Upper lobe of right lung (tissue), 1 donor: Measurements from ENCODE around the gene KAT7. TPM values are rescaled to one million over a fixed set of nuclear protein-coding genes. Genes with fewer than 3 reads are reported as not detected.
"Not testable (repeated sequence)": the region's sequence is repeated elsewhere in the genome, so short reads cannot be mapped to it uniquely, and the experiment has no call there.

Source experiments
- ATAC-seq: fragments of 200-7000 bp; cut with Tn5 transposase; one replicate; pipeline ENCODE4 v1.9.1; 2020; ENCODE audit warnings: mild to moderate bottlenecking, moderate library complexity
- DNase-seq: peaks from one replicate; pipeline ENCODE4 v3.0.0-alpha.2; 2020
- H3K27ac ChIP-seq: fragments of 200-600 bp; one replicate; pipeline ENCODE4 v1.8.0; 2022
- H3K27me3 ChIP-seq: fragments of 200-600 bp; one replicate; pipeline ENCODE4 v1.8.0; 2022; ENCODE audit warnings: mild to moderate bottlenecking
- H3K36me3 ChIP-seq: fragments of 200-600 bp; one replicate; pipeline ENCODE4 v1.8.0; 2022
- H3K4me1 ChIP-seq: fragments of 200-600 bp; one replicate; pipeline ENCODE4 v1.8.0; 2022
- H3K4me3 ChIP-seq: fragments of 200-600 bp; one replicate; pipeline ENCODE4 v1.8.0; 2022; ENCODE audit warnings: mild to moderate bottlenecking
- H3K9me3 ChIP-seq: fragments of 200-600 bp; one replicate; pipeline ENCODE4 v1.8.0; 2022
- intact Hi-C: fragments of 100-400 bp; cut with DNase I; formaldehyde crosslinking; loops from one replicate; pipeline ENCODE4 v1.11.0; 2022
- total RNA-seq: library from RNA; stranded (reverse); fragmentation: NEBNext Ultra II Directional; extraction: Animal tissue kit (Norgen Biotek cat#: 25700); gene quantifications from one replicate; pipeline ENCODE4 v1.2.1, GENCODE V29; 2021
- TF ChIP-seq, protein P1 (sequence below): fragments of 200-600 bp; IDR thresholded peaks from one replicate; pipeline ENCODE4 v1.8.0; 2022; ENCODE audit warnings: antibody characterized with exemption
- donor health status: DM: no; HTN: yes; CAD: no; lungs with severe emphysema.

Gene KAT7
- total RNA-seq, 1 donor from 2014 or later, result 61.4 TPM

- Histone ChIP-seq H3K27me3 (no peaks in the 10 kb centered on the region), H3K4me1 (peaks cover 4% of the 10 kb centered on the region), H3K27ac (peak overlapping the region; percentile 36), H3K4me3 (no peak overlapping the region), H3K36me3 (no peaks in the 10 kb centered on the region), H3K9me3 (no peaks in the 10 kb centered on the region)
- intact Hi-C loops, result no loop called here
- no peak for ATAC-seq
- TF ChIP-seq, protein P1, sequence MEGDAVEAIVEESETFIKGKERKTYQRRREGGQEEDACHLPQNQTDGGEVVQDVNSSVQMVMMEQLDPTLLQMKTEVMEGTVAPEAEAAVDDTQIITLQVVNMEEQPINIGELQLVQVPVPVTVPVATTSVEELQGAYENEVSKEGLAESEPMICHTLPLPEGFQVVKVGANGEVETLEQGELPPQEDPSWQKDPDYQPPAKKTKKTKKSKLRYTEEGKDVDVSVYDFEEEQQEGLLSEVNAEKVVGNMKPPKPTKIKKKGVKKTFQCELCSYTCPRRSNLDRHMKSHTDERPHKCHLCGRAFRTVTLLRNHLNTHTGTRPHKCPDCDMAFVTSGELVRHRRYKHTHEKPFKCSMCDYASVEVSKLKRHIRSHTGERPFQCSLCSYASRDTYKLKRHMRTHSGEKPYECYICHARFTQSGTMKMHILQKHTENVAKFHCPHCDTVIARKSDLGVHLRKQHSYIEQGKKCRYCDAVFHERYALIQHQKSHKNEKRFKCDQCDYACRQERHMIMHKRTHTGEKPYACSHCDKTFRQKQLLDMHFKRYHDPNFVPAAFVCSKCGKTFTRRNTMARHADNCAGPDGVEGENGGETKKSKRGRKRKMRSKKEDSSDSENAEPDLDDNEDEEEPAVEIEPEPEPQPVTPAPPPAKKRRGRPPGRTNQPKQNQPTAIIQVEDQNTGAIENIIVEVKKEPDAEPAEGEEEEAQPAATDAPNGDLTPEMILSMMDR, result no peak
- no peak for DNase-seq
Observed at GRCh38 chr17:49757151-49757777, 31.2 kb upstream of the KAT7 start.

- H3K4me3 ChIP-seq, H3K9me3 ChIP-seq, DNase-seq, H3K36me3 ChIP-seq, ATAC-seq, H3K27ac ChIP-seq, intact Hi-C loops, H3K27me3 ChIP-seq, H3K4me1 ChIP-seq: not testable (repeated sequence)
Observed at GRCh38 chr17:49758464-49759010, 29.9 kb upstream of the KAT7 start.

DNA sequence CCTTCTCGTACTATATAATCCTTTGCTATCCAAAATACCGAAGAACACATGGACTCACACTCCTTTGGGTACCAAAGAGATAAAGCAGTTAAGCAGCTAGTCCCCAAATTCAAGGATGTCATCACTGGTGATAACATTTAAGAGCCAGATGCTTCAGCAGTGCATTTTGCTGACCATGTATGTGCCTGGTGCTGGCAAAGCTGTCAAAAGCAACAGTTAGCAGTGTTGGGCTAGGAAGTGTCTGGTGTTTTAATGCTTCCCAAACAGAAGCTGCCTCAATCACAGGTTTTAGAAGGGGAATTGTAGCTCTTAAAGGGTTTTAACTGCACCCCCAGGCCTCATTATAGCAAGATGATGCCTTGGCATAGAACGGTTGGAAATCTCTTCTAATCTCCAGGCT lies 29.3 kb upstream of the KAT7 start:
- TF ChIP-seq, protein P1, result no peak
- no peak for ATAC-seq
- DNase-seq, result no peak
- no peaks in the 10 kb centered on the region for H3K9me3 ChIP-seq
- H3K27ac ChIP-seq, result no peak overlapping the region
- no peak overlapping the region for H3K4me3 ChIP-seq
- intact Hi-C loops, result no loop called here
- no peaks in the 10 kb centered on the region for H3K36me3 ChIP-seq
- no peaks in the 10 kb centered on the region for H3K27me3 ChIP-seq
- peaks cover 8% of the 10 kb centered on the region for H3K4me1 ChIP-seq

- intact Hi-C loops, result loop anchor here (5.0 kb wide), 1 partner anchor 43 kb away; no protein-coding TSS in a partner anchor
- Histone ChIP-seq H3K36me3 (no peaks in the 10 kb centered on the region), H3K27me3 (no peaks in the 10 kb centered on the region), H3K9me3 (no peaks in the 10 kb centered on the region), H3K4me3 (no peak overlapping the region), H3K27ac (no peak overlapping the region), H3K4me1 (peaks cover 5% of the 10 kb centered on the region)
- ATAC-seq (no peak), DNase-seq (no peak)
- TF ChIP-seq, protein P1, result no peak
Observed at GRCh38 chr17:49760296-49760695, 28.2 kb upstream of the KAT7 start.

DNA sequence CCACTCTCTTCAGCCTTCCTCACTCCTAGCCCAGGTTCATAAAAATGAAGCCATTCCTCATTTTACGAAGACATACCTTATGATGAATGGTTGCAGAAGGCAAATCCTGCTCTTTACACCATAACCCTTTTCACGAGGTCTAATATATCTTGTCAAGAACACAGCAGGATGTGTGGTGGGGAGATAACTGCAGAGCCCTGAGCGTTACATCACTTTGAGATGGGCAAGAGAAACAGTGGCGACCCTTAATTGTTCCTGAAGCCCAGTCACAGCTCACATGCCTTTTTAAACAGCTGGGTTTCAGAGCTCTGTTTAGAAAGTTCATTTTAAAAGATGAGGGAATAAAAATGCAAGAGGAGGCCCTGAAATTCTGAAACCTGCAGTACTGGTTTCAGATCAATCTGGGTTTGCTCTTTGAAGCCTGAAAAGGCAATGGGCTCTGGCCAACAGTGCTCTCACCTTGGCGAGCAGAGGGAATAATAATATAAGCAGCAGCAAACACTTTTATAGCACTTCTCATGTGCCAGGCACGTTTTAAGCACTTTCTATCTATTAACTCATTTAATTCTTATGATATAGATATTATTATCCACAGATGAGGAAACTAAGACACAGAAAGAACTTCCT lies 27.4 kb upstream of the KAT7 start:
- Histone ChIP-seq H3K27ac (no peak overlapping the region), H3K4me1 (peaks cover 4% of the 10 kb centered on the region), H3K27me3 (no peaks in the 10 kb centered on the region), H3K36me3 (no peaks in the 10 kb centered on the region), H3K4me3 (no peak overlapping the region), H3K9me3 (no peaks in the 10 kb centered on the region)
- intact Hi-C loops, result loop anchor here (5.0 kb wide), 1 partner anchor 44 kb away; no protein-coding TSS in a partner anchor
- no peak for ATAC-seq
- DNase-seq, result no peak
- TF ChIP-seq, protein P1, result no peak
